ENCODE data around the gene GCAT. TPM values are rescaled to one million over a fixed set of nuclear protein-coding genes. Genes with fewer than 3 reads are reported as not detected.

The GCAT gene
- total and polyA plus RNA-seq, 4 donors: 20.7 to 32.6 (median 29.8) TPM

DNA sequence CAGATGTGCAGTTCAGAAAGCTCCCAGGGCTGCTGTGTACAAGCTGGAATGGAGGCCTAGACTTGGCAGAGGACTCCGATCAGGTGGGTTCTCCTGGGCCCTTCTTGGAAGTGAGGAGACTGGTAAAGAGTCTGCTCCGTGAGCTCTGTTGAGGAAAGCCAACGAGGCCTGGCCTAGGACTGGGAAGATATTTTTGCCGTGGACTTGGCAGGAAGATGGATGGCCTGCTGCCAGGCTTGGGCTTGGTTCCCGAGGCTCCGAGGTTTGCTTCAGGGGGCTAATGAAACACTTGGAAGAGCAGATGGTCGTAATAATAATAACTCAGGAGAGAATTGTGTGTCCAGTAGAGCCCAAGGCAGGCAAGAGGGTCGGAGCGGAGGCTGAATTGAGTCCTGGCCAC, 19.3 kb downstream of the GCAT start:
- Histone ChIP-seq H3K4me1 (ENCODE audit: control insufficient read depth in 4 of 4, insufficient read depth in 4 of 4, low read length in 3 of 4) (peaks cover 11 to 36% (median 29%) of the 10 kb centered on the region in 4 donors), H3K9me3 (ENCODE audit: control insufficient read depth in 4 of 4, low read length in 3 of 4) (no peaks in the 10 kb centered on the region), H3K27ac (ENCODE audit: low read depth in 1 of 2, low read length in 2 of 2) (no peak overlapping the region), H3K4me3 (ENCODE audit: low read depth in 1 of 3, low read length in 3 of 3) (no peak overlapping the region), H3K36me3 (ENCODE audit: control insufficient read depth in 4 of 4, insufficient read depth in 3 of 4, low read depth in 1 of 4, low read length in 3 of 4) (peaks cover 0 to 20% (median 10%) of the 10 kb centered on the region in 4 donors), H3K9ac (ENCODE audit: low read depth in 1 of 2, low read length in 2 of 2) (no peak overlapping the region), H3K27me3 (ENCODE audit: control insufficient read depth in 4 of 4, insufficient read depth in 4 of 4, low read length in 3 of 4) (peaks cover 0 to 4% (median 0%) of the 10 kb centered on the region in 4 donors)
- no peak for DNase-seq (ENCODE audit: low spot score)
- 54% methylated on average over 9 of the region's 9 CpGs for WGBS
- TF ChIP-seq FOXA2 (IDR thresholded peaks at IDR 0.05) (no peak), EGR1 (IDR thresholded peaks at IDR 0.05; ENCODE audit: low read depth in 2 of 2) (no peak), HNF4G (IDR thresholded peaks at IDR 0.05) (no peak), TAF1 (conservative IDR thresholded peaks at IDR 0.05) (no peak)
- TF ChIP-seq, protein P1, sequence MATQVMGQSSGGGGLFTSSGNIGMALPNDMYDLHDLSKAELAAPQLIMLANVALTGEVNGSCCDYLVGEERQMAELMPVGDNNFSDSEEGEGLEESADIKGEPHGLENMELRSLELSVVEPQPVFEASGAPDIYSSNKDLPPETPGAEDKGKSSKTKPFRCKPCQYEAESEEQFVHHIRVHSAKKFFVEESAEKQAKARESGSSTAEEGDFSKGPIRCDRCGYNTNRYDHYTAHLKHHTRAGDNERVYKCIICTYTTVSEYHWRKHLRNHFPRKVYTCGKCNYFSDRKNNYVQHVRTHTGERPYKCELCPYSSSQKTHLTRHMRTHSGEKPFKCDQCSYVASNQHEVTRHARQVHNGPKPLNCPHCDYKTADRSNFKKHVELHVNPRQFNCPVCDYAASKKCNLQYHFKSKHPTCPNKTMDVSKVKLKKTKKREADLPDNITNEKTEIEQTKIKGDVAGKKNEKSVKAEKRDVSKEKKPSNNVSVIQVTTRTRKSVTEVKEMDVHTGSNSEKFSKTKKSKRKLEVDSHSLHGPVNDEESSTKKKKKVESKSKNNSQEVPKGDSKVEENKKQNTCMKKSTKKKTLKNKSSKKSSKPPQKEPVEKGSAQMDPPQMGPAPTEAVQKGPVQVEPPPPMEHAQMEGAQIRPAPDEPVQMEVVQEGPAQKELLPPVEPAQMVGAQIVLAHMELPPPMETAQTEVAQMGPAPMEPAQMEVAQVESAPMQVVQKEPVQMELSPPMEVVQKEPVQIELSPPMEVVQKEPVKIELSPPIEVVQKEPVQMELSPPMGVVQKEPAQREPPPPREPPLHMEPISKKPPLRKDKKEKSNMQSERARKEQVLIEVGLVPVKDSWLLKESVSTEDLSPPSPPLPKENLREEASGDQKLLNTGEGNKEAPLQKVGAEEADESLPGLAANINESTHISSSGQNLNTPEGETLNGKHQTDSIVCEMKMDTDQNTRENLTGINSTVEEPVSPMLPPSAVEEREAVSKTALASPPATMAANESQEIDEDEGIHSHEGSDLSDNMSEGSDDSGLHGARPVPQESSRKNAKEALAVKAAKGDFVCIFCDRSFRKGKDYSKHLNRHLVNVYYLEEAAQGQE (IDR thresholded peaks at IDR 0.05): no peak

GRCh38 chr22:37830093-37830842, 22.5 kb downstream of the GCAT start:
- Histone ChIP-seq H3K4me1 (ENCODE audit: control insufficient read depth in 4 of 4, insufficient read depth in 4 of 4, low read length in 3 of 4) (peaks cover 5 to 26% (median 18%) of the 10 kb centered on the region in 4 donors), H3K27me3 (ENCODE audit: control insufficient read depth in 4 of 4, insufficient read depth in 4 of 4, low read length in 3 of 4) (peaks cover 0 to under 1% (median 0%) of the 10 kb centered on the region in 4 donors), H3K4me3 (ENCODE audit: low read depth in 1 of 3, low read length in 3 of 3) (no peak overlapping the region), H3K27ac (ENCODE audit: low read depth in 1 of 2, low read length in 2 of 2) (no peak overlapping the region), H3K36me3 (ENCODE audit: control insufficient read depth in 4 of 4, insufficient read depth in 3 of 4, low read depth in 1 of 4, low read length in 3 of 4) (peaks cover 3 to 39% (median 14%) of the 10 kb centered on the region in 4 donors), H3K9me3 (ENCODE audit: control insufficient read depth in 4 of 4, low read length in 3 of 4) (no peaks in the 10 kb centered on the region), H3K9ac (ENCODE audit: low read depth in 1 of 2, low read length in 2 of 2) (no peak overlapping the region)
- DNase-seq (ENCODE audit: low spot score): no peak
- WGBS: 90% methylated on average over 14 of the region's 14 CpGs
- no peak for TF ChIP-seq RXRA (IDR thresholded peaks at IDR 0.05)

GRCh38 chr22:37831472-37831871, 23.7 kb downstream of the GCAT start:
- peaks cover 2 to 26% (median 17%) of the 10 kb centered on the region in 4 donors for H3K4me1 ChIP-seq (ENCODE audit: control insufficient read depth in 4 of 4, insufficient read depth in 4 of 4, low read length in 3 of 4)
- H3K36me3 ChIP-seq (ENCODE audit: control insufficient read depth in 4 of 4, insufficient read depth in 3 of 4, low read depth in 1 of 4, low read length in 3 of 4): peaks cover 3 to 39% (median 14%) of the 10 kb centered on the region in 4 donors
- no peak for DNase-seq (ENCODE audit: low spot score)
- 95% methylated on average over 11 of the region's 11 CpGs for WGBS
- H3K9me3 ChIP-seq (ENCODE audit: control insufficient read depth in 4 of 4, low read length in 3 of 4): no peaks in the 10 kb centered on the region
- H3K27me3 ChIP-seq (ENCODE audit: control insufficient read depth in 4 of 4, insufficient read depth in 4 of 4, low read length in 3 of 4): no peaks in the 10 kb centered on the region
- peak overlapping the region in 1 of 2 donors; percentile 23 for H3K27ac ChIP-seq (ENCODE audit: low read depth in 1 of 2, low read length in 2 of 2)
- no peak overlapping the region for H3K4me3 ChIP-seq (ENCODE audit: low read depth in 1 of 3, low read length in 3 of 3)
- TF ChIP-seq GABPA (IDR thresholded peaks at IDR 0.05 in 1 of 2, conservative IDR thresholded peaks at IDR 0.05 in 1 of 2) (no peak), NR2F2 (IDR thresholded peaks at IDR 0.05) (no peak), RAD21 (IDR thresholded peaks at IDR 0.05) (no peak), FOXA1 (IDR thresholded peaks at IDR 0.05) (no peak), TAF1 (conservative IDR thresholded peaks at IDR 0.05) (no peak), SP1 (IDR thresholded peaks at IDR 0.05) (no peak), JUND (IDR thresholded peaks at IDR 0.05) (no peak), MAX (IDR thresholded peaks at IDR 0.05) (no peak), HNF4G (IDR thresholded peaks at IDR 0.05) (no peak), ZBTB33 (IDR thresholded peaks at IDR 0.05) (no peak)
- TF ChIP-seq, protein P2, sequence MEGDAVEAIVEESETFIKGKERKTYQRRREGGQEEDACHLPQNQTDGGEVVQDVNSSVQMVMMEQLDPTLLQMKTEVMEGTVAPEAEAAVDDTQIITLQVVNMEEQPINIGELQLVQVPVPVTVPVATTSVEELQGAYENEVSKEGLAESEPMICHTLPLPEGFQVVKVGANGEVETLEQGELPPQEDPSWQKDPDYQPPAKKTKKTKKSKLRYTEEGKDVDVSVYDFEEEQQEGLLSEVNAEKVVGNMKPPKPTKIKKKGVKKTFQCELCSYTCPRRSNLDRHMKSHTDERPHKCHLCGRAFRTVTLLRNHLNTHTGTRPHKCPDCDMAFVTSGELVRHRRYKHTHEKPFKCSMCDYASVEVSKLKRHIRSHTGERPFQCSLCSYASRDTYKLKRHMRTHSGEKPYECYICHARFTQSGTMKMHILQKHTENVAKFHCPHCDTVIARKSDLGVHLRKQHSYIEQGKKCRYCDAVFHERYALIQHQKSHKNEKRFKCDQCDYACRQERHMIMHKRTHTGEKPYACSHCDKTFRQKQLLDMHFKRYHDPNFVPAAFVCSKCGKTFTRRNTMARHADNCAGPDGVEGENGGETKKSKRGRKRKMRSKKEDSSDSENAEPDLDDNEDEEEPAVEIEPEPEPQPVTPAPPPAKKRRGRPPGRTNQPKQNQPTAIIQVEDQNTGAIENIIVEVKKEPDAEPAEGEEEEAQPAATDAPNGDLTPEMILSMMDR (IDR thresholded peaks at IDR 0.05; ENCODE audit: low read depth, low read length, missing input control): no peak
- TF ChIP-seq, protein P1 (IDR thresholded peaks at IDR 0.05): no peak
- H3K9ac ChIP-seq (ENCODE audit: low read depth in 1 of 2, low read length in 2 of 2): no peak overlapping the region
